Measurements from ENCODE around the gene ZNF578. TPM values are rescaled to one million over a fixed set of nuclear protein-coding genes. Genes with fewer than 3 reads are reported as not detected.

ZNF578 gene
- polyA plus RNA-seq, 1 experiment, result 4.3 TPM

GRCh38 chr19:52444506-52444905 is 8.8 kb upstream of the ZNF578 start:
- DNase-seq (ENCODE audit: low read depth, low spot score), result no peak
- TF ChIP-seq CTCF (IDR thresholded peaks at IDR 0.05; ENCODE audit: low read depth, low read length), result no peak
- Histone ChIP-seq H3K9me3 (ENCODE audit: control insufficient read depth, insufficient read depth, low read length) (peaks cover 20% of the 10 kb centered on the region; the same call in 1 of the 2 replicates), H3K27me3 (ENCODE audit: control insufficient read depth, insufficient read depth, low read length) (no peaks in the 10 kb centered on the region), H3K27ac (ENCODE audit: low read depth, low read length) (no peak overlapping the region), H3K4me3 (ENCODE audit: low read depth, low read length) (no peak overlapping the region)
- CTCF ChIA-PET, result no interaction called here
- POLR2A ChIA-PET, result no interaction called here

- DNase-seq (ENCODE audit: low read depth, low spot score), result no peak
- POLR2A ChIA-PET, result interaction anchor here (0.6 kb wide), 1 partner anchor 22 kb away, joined by 5 read pairs; no protein-coding TSS in a partner anchor
- TF ChIP-seq CTCF (IDR thresholded peaks at IDR 0.05; ENCODE audit: low read depth, low read length), result no peak
Observed at GRCh38 chr19:52451241-52451640, 2.1 kb upstream of the ZNF578 start.

GRCh38 chr19:52464798-52465470 is 11.6 kb downstream of the ZNF578 start:
- no peak for DNase-seq (ENCODE audit: low read depth, low spot score)
- no peak for TF ChIP-seq CTCF (IDR thresholded peaks at IDR 0.05; ENCODE audit: low read depth, low read length)
- ChIA-PET POLR2A (no interaction called here), CTCF (no interaction called here)
- Histone ChIP-seq H3K27ac (ENCODE audit: low read depth, low read length) (no peak overlapping the region), H3K9me3 (ENCODE audit: control insufficient read depth, insufficient read depth, low read length) (peaks cover 44% of the 10 kb centered on the region), H3K27me3 (ENCODE audit: control insufficient read depth, insufficient read depth, low read length) (no peaks in the 10 kb centered on the region), H3K4me3 (ENCODE audit: low read depth, low read length) (no peak overlapping the region)

More at GRCh38 chr19:52451241-52451640, 2.1 kb upstream of the ZNF578 start:
- Histone ChIP-seq H3K27me3 (ENCODE audit: control insufficient read depth, insufficient read depth, low read length) (no peaks in the 10 kb centered on the region), H3K9me3 (ENCODE audit: control insufficient read depth, insufficient read depth, low read length) (peaks cover 47% of the 10 kb centered on the region), H3K4me3 (ENCODE audit: low read depth, low read length) (no peak overlapping the region), H3K27ac (ENCODE audit: low read depth, low read length) (no peak overlapping the region)
- CTCF ChIA-PET, result no interaction called here

GRCh38 chr19:52473655-52474350 is 20.4 kb downstream of the ZNF578 start:
- no peak for TF ChIP-seq CTCF (IDR thresholded peaks at IDR 0.05; ENCODE audit: low read depth, low read length)
- DNase-seq (ENCODE audit: low read depth, low spot score), result no peak
- peaks cover 54% of the 10 kb centered on the region for H3K9me3 ChIP-seq (ENCODE audit: control insufficient read depth, insufficient read depth, low read length)
- ChIA-PET POLR2A (no interaction called here), CTCF (no interaction called here)
- H3K4me3 ChIP-seq (ENCODE audit: low read depth, low read length), result no peak overlapping the region
- H3K27ac ChIP-seq (ENCODE audit: low read depth, low read length), result no peak overlapping the region
- no peaks in the 10 kb centered on the region for H3K27me3 ChIP-seq (ENCODE audit: control insufficient read depth, insufficient read depth, low read length)

All from AG04450 (cell line).